ENCODE data around the gene WDFY1.

Gene WDFY1

DNA sequence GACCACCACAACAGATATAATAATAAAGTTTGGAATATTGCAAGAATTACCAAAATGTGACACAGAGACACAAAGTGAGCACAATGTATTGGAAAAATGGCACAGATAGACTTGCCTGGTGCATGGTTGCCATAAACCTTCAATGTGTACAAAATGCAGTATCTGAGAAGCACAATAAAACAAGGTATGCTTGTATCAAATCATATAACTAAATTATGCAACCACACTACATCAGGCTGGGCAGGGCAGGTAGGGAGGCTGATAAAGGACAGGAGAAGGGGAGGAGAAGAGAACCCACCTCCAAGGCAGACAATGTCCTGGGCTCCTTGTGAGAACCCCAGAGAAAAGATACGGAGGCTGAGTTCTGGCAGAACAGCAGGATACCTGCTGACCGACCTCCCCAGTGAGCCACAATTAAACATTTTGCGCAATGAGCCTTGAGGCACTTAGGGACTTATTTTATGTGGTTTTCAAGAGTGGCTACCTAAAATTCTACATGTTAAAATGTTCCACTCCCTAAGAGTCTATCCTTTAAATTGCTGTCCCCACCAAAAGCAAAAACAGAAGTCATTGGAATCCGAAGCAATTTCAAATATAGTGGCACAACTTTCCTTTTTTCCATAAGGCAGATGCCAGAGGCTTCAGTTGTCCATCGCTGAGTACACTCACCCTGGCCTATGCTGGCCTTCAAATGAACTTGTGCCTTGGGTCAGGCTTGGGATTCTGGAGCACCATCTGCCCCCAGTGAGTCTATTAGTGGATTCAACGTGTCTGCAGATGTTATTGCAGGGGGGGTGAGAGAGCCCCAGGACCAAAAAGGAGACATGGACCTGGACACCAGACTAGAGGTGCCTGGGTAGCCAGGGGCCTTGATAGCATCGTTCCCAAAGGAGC is 16.8 kb downstream of the WDFY1 start:
- no peak overlapping the region for H3K4me3 ChIP-seq (ENCODE audit: low read depth, low read length)

DNA sequence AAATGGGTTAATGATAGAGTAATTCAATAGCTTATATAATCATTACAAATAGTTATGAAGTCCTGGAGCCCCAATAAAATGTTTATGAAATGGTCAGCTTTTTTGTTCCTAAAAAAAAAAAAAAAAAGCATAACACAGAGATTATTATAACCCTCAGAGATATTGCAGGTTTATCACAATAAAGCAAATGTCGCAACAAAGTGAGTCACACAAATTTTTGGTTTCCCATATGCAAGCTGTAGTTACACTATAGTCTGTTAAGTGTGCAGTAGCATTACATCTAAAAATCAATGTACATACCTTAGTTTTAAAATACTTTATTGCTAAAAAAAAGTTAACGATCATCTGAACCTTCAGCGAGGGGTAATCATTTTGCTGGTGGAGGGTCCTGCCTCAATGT is 20.0 kb downstream of the WDFY1 start:
- no peak overlapping the region for H3K9ac ChIP-seq (ENCODE audit: low read length)
- H3K27ac ChIP-seq (ENCODE audit: low read depth, low read length) = no peak overlapping the region
- no peaks in the 10 kb centered on the region for H3K27me3 ChIP-seq (ENCODE audit: control insufficient read depth, insufficient read depth, low read length)
- H3K4me3 ChIP-seq (ENCODE audit: low read depth, low read length) = no peak overlapping the region
- peaks cover 22% of the 10 kb centered on the region for H3K9me3 ChIP-seq (ENCODE audit: control insufficient read depth, insufficient read depth, low read depth, low read length)
- H3K36me3 ChIP-seq (ENCODE audit: control insufficient read depth, insufficient read depth, low read length) = 0 out of 2 replicates have a peak, but pooled peaks cover 2% of the 10 kb centered on the region
- H3K4me1 ChIP-seq (ENCODE audit: control insufficient read depth, insufficient read depth, low read length) = peaks cover 3% of the 10 kb centered on the region

More for the DNA sequence above, 16.8 kb downstream of the WDFY1 start:
- Histone ChIP-seq H3K27me3 (ENCODE audit: control insufficient read depth, insufficient read depth, low read length) (no peaks in the 10 kb centered on the region), H3K9me3 (ENCODE audit: control insufficient read depth, insufficient read depth, low read depth, low read length) (peaks cover 22% of the 10 kb centered on the region), H3K36me3 (ENCODE audit: control insufficient read depth, insufficient read depth, low read length) (0 out of 2 replicates have a peak, but pooled peaks cover 2% of the 10 kb centered on the region), H3K27ac (ENCODE audit: low read depth, low read length) (no peak overlapping the region), H3K9ac (ENCODE audit: low read length) (no peak overlapping the region), H3K4me1 (ENCODE audit: control insufficient read depth, insufficient read depth, low read length) (peaks cover 18% of the 10 kb centered on the region)

DNA sequence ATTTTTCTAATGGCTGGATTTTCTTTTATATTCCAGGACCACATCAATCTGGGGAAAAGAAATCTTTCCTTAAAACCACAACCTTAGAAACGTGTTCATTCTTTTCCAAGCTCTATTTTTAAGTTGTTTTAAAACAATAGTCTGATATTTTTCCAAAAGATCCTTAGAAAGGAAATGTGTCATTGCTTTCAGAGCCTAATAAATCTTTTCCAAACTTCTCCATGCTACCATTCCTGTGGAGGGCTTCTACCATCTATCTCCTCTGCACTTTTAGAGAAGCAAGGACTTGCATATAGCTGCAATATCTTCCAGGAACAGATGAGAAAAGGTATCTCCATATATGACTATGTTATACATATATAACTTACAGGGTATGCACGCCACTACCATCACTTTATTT is 21.2 kb downstream of the WDFY1 start:
- Histone ChIP-seq H3K9ac (ENCODE audit: low read length) (no peak overlapping the region), H3K27ac (ENCODE audit: low read depth, low read length) (no peak overlapping the region), H3K9me3 (ENCODE audit: control insufficient read depth, insufficient read depth, low read depth, low read length) (peaks cover 22% of the 10 kb centered on the region), H3K4me3 (ENCODE audit: low read depth, low read length) (no peak overlapping the region), H3K36me3 (ENCODE audit: control insufficient read depth, insufficient read depth, low read length) (peaks cover 6% of the 10 kb centered on the region; the same call in 1 of the 2 replicates), H3K4me1 (ENCODE audit: control insufficient read depth, insufficient read depth, low read length) (no peaks in the 10 kb centered on the region), H3K27me3 (ENCODE audit: control insufficient read depth, insufficient read depth, low read length) (no peaks in the 10 kb centered on the region)

DNA sequence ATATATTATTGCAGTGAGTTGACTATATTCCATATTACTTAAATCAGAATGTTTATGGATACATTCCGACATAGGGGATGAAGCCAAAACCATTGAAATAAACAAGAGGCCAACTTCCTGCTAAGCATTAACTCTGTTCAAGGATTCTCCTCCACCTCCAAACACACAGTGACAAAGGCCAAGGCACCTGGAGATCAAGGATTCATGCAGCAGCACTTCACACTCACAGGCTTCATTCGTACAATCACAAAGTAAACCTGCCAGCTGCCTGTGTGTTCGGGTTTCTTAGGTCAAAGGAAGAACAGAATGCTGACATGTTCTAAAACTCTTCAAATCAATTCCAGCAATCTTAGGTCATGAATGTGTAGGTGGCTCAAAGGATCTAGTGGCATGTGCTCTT is 22.8 kb downstream of the WDFY1 start:
- Histone ChIP-seq H3K4me1 (ENCODE audit: control insufficient read depth, insufficient read depth, low read length) (no peaks in the 10 kb centered on the region), H3K9me3 (ENCODE audit: control insufficient read depth, insufficient read depth, low read depth, low read length) (peaks cover 15% of the 10 kb centered on the region), H3K4me3 (ENCODE audit: low read depth, low read length) (no peak overlapping the region), H3K27me3 (ENCODE audit: control insufficient read depth, insufficient read depth, low read length) (no peaks in the 10 kb centered on the region), H3K9ac (ENCODE audit: low read length) (no peak overlapping the region), H3K27ac (ENCODE audit: low read depth, low read length) (no peak overlapping the region), H3K36me3 (ENCODE audit: control insufficient read depth, insufficient read depth, low read length) (peaks cover 9% of the 10 kb centered on the region)

DNA sequence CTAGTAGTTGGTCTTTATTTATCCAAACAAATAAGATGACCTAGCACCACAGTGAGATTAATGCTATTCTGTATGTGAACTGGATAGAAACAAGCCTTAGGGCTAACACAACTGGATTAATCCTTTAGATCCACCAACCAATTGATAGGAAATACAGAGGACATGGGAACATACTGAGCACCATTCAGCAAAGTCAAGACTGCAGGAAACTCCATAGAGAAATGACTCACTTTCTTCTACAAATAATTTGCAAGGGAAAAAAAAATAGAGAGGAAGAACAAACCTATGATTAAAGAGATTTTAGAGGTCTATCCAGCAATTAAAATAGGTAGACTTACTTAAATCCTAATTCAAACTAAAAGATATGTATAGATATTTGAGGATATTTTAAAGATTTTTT is 23.9 kb downstream of the WDFY1 start:
- H3K9me3 ChIP-seq (ENCODE audit: control insufficient read depth, insufficient read depth, low read depth, low read length) = peaks cover 6% of the 10 kb centered on the region; the same call in 1 of the 2 replicates
- H3K4me3 ChIP-seq (ENCODE audit: low read depth, low read length) = no peak overlapping the region
- no peaks in the 10 kb centered on the region for H3K4me1 ChIP-seq (ENCODE audit: control insufficient read depth, insufficient read depth, low read length)
- peaks cover 18% of the 10 kb centered on the region for H3K36me3 ChIP-seq (ENCODE audit: control insufficient read depth, insufficient read depth, low read length)
- no peak overlapping the region for H3K27ac ChIP-seq (ENCODE audit: low read depth, low read length)
- no peaks in the 10 kb centered on the region for H3K27me3 ChIP-seq (ENCODE audit: control insufficient read depth, insufficient read depth, low read length)
- no peak overlapping the region for H3K9ac ChIP-seq (ENCODE audit: low read length)

DNA sequence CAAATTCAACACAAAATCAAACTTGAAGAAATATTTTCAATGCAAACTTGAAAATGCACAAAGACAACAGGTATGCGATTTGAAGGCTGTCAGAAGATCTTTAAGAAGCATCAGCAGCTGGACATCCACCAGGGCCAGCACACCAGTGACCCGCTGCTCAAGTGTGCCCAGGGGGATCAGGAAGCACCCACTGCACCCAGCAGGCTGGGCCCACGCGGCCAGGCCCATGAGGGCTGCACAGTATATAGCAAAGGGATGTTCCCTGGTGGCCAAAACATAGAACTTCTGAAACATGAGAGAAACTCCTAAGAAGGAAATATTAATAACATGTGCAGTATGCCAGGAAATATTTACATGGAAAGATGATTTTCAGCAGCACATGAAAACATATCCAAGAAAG is 25.0 kb downstream of the WDFY1 start:
- H3K27me3 ChIP-seq (ENCODE audit: control insufficient read depth, insufficient read depth, low read length) = no peaks in the 10 kb centered on the region
- no peak overlapping the region for H3K4me3 ChIP-seq (ENCODE audit: low read depth, low read length)
- peaks cover 25% of the 10 kb centered on the region for H3K36me3 ChIP-seq (ENCODE audit: control insufficient read depth, insufficient read depth, low read length)
- no peaks in the 10 kb centered on the region for H3K4me1 ChIP-seq (ENCODE audit: control insufficient read depth, insufficient read depth, low read length)
- H3K9ac ChIP-seq (ENCODE audit: low read length) = no peak overlapping the region
- H3K27ac ChIP-seq (ENCODE audit: low read depth, low read length) = no peak overlapping the region
- H3K9me3 ChIP-seq (ENCODE audit: control insufficient read depth, insufficient read depth, low read depth, low read length) = 0 out of 2 replicates have a peak, but pooled peaks cover 3% of the 10 kb centered on the region

DNA sequence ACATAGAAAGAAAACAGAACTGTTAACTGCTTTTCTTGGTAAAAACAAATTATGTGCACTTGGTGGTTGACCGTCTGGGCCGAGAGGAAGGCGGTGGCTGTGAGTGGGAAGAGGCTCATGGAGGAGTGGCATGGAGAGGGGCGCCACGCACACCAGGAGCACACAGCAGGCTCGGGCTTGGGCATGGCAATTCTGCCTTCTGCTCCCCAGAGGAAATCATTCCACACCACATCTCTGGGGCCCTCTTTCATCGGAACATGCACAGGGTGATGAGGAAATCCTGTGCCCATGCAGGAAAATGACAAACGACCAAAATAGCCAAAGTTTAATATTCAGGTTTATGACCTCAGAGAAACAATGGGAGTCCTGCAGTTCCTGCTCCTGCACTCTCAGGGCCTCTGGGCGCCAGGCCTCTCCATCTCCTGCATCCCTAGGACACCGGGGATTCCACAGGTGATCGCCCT is 26.4 kb downstream of the WDFY1 start:
- Histone ChIP-seq H3K36me3 (ENCODE audit: control insufficient read depth, insufficient read depth, low read length) (peaks cover 33% of the 10 kb centered on the region), H3K9me3 (ENCODE audit: control insufficient read depth, insufficient read depth, low read depth, low read length) (no peaks in the 10 kb centered on the region), H3K4me3 (ENCODE audit: low read depth, low read length) (no peak overlapping the region), H3K9ac (ENCODE audit: low read length) (no peak overlapping the region), H3K27me3 (ENCODE audit: control insufficient read depth, insufficient read depth, low read length) (no peaks in the 10 kb centered on the region), H3K27ac (ENCODE audit: low read depth, low read length) (no peak overlapping the region), H3K4me1 (ENCODE audit: control insufficient read depth, insufficient read depth, low read length) (no peaks in the 10 kb centered on the region)

DNA sequence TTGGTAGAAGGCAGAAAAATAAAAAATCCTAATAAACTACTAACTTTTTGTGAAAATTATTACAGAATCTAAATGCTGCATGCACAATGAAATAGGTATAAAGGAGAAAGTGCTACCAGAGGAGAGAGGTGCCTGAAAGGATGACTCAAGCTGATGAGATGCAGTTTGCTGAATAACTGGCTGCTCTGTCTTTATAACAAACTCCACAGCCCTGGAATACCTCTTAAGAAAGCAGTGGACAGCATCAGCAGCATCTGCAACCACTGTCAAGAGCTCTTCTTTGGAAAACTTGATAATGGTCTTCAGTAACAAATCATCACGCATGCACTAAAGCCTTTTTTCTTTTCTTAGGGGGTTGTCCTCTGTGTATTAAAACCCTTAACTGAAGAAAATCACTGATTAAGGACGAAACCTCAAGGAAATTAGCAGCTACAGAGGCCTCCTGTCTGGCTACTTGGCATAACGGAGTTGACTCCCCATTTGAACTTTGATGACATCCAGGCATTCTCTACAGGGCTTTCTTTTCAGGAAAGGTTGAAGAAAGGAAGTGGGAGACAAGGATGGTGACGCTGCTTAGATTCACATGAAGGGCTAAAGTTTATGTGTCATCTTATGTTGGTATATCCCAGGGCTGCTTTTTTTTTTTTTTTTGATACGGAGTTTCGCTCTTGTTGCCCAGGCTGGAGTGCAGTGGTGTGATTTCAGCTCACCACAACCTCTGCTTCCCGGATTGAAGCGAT is 28.8 kb downstream of the WDFY1 start:
- Histone ChIP-seq H3K36me3 (ENCODE audit: control insufficient read depth, insufficient read depth, low read length) (peaks cover 46% of the 10 kb centered on the region), H3K4me3 (ENCODE audit: low read depth, low read length) (no peak overlapping the region), H3K9ac (ENCODE audit: low read length) (no peak overlapping the region), H3K27ac (ENCODE audit: low read depth, low read length) (no peak overlapping the region), H3K27me3 (ENCODE audit: control insufficient read depth, insufficient read depth, low read length) (no peaks in the 10 kb centered on the region), H3K9me3 (ENCODE audit: control insufficient read depth, insufficient read depth, low read depth, low read length) (no peaks in the 10 kb centered on the region), H3K4me1 (ENCODE audit: control insufficient read depth, insufficient read depth, low read length) (no peaks in the 10 kb centered on the region)

DNA sequence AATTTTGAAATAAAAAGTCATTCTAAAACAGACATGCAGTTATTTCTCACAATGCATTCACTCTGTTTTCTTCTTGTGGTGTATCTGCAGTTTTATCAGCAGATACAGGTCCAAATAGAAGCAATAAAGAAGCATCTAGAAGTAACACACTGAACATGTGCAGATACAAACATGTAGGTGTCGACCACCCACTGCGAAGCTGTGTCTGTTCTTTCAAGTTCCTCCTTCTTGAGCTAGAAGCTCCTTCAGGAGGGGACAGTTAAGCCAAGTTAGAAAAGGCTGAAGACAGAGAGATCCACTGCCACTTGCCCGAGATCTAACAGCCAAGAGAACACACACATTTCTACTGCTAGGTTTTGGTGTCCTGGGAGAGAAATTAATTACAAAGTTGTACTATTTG is 30.1 kb downstream of the WDFY1 start:
- Histone ChIP-seq H3K4me3 (ENCODE audit: low read depth, low read length) (no peak overlapping the region), H3K9ac (ENCODE audit: low read length) (no peak overlapping the region), H3K9me3 (ENCODE audit: control insufficient read depth, insufficient read depth, low read depth, low read length) (no peaks in the 10 kb centered on the region), H3K27ac (ENCODE audit: low read depth, low read length) (no peak overlapping the region), H3K36me3 (ENCODE audit: control insufficient read depth, insufficient read depth, low read length) (peaks cover 46% of the 10 kb centered on the region), H3K27me3 (ENCODE audit: control insufficient read depth, insufficient read depth, low read length) (no peaks in the 10 kb centered on the region), H3K4me1 (ENCODE audit: control insufficient read depth, insufficient read depth, low read length) (no peaks in the 10 kb centered on the region)

DNA sequence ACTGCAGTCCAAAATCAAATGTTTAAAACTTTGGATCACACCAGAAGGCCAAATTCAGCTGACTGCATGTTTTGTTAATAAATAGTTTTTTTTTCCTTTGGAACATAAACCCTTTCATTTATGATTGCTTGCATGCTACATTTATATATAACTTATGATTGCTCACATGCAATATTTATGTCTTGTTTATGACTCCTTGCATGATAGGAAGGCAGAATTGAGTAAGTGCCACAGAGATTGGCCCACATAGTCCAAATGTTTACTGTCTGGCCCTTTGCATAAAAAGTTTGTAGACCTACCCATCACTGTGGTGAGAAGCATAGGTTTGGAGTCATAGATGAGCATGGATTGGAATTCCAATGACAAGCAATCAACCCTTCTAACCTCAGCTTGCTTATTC is 30.8 kb downstream of the WDFY1 start:
- no peaks in the 10 kb centered on the region for H3K27me3 ChIP-seq (ENCODE audit: control insufficient read depth, insufficient read depth, low read length)
- peaks cover 3% of the 10 kb centered on the region; the same call in 1 of the 2 replicates for H3K4me1 ChIP-seq (ENCODE audit: control insufficient read depth, insufficient read depth, low read length)
- H3K36me3 ChIP-seq (ENCODE audit: control insufficient read depth, insufficient read depth, low read length) = peaks cover 42% of the 10 kb centered on the region
- H3K4me3 ChIP-seq (ENCODE audit: low read depth, low read length) = no peak overlapping the region
- H3K9me3 ChIP-seq (ENCODE audit: control insufficient read depth, insufficient read depth, low read depth, low read length) = no peaks in the 10 kb centered on the region
- no peak overlapping the region for H3K9ac ChIP-seq (ENCODE audit: low read length)
- H3K27ac ChIP-seq (ENCODE audit: low read depth, low read length) = no peak overlapping the region
